Measurements from ENCODE around the gene COX7A2.

Gene COX7A2

GRCh38 chr6:75196081-75196687 lies 47.4 kb downstream of the COX7A2 start:
- no peak for DNase-seq

- DNase-seq: no peak
These were observed 55.2 kb downstream of the COX7A2 start for GRCh38 chr6:75188221-75188925.
